Left ventricle myocardium inferior (tissue), 1 donor: ENCODE measurements around the gene SERINC5. TPM values are rescaled to one million over a fixed set of nuclear protein-coding genes. Genes with fewer than 3 reads are reported as not detected.
A peak's percentile ranks its signal among the peaks of the same experiment; 100 is the strongest.
"Not testable (repeated sequence)": the region's sequence is repeated elsewhere in the genome, so short reads cannot be mapped to it uniquely, and the experiment has no call there.

Experiments used
- DNase-seq: peaks from one replicate; pipeline ENCODE4 v3.0.0-alpha.2; 2020
- H3K27ac ChIP-seq: fragments of 200-600 bp; replicated peaks from 2 replicates; pipeline ENCODE4 v1.8.0; 2021
- H3K27me3 ChIP-seq: fragments of 200-600 bp; 2 replicates; pipeline ENCODE4 v1.8.0; 2021; ENCODE audit warnings: low read depth
- H3K36me3 ChIP-seq: fragments of 200-600 bp; 2 replicates; pipeline ENCODE4 v1.8.0; 2021
- H3K4me1 ChIP-seq: fragments of 200-600 bp; 2 replicates; pipeline ENCODE4 v1.8.0; 2021
- H3K4me3 ChIP-seq: fragments of 200-600 bp; 2 replicates; pipeline ENCODE4 v1.8.0; 2021; ENCODE audit warnings: mild to moderate bottlenecking, moderate library complexity
- H3K9me3 ChIP-seq: fragments of 200-600 bp; replicated peaks from 2 replicates; pipeline ENCODE4 v1.8.0; 2021
- intact Hi-C: fragments of 100-400 bp; cut with micrococcal nuclease; formaldehyde crosslinking; loops from one replicate; pipeline ENCODE4 v1.11.0; 2022
- total RNA-seq: library from RNA; stranded (reverse); fragmentation: NEBNext Ultra II Directional; extraction: Animal tissue kit (Norgen Biotek cat#: 25700); gene quantifications from one replicate; pipeline ENCODE4 v1.2.1, GENCODE V29; 2021
- TF ChIP-seq, protein P1 (sequence below): fragments of 200-600 bp; IDR thresholded peaks from 2 replicates; pipeline ENCODE4 v1.8.0; 2021; ENCODE audit warnings: antibody characterized with exemption, mild to moderate bottlenecking, borderline replicate concordance
- donor health status: DM: no; HTN: yes; CAD: no; lungs with severe emphysema.

The SERINC5 gene
- total RNA-seq, 1 donor from 2014 or later = 12.2 TPM

DNA sequence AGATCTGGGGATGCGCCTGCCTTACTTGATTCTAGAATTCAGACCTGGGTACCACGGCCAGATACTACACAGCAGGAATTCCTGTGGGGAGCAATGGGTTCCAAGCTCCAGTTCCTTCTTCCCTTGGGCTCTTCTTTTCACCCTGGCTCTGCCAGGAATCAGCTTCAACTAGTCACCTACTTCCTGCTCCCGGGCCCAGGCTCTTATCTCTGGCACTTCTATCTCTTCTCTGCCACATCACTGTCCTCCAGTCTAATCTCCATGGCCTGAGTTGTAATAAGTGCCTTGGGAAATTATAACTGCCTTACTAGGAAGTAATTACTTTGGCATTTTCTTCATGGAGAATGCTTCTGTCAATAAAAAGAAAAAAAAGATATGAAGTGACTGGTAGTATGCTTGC is 26.2 kb upstream of the SERINC5 start:
- H3K36me3 ChIP-seq = no peaks in the 10 kb centered on the region
- H3K4me1 ChIP-seq = no peaks in the 10 kb centered on the region
- H3K4me3 ChIP-seq = no peak overlapping the region
- intact Hi-C loops = no loop called here
- no peak overlapping the region for H3K27ac ChIP-seq
- DNase-seq = no peak
- H3K27me3 ChIP-seq = no peaks in the 10 kb centered on the region
- H3K9me3 ChIP-seq = peaks cover 6% of the 10 kb centered on the region
- TF ChIP-seq, protein P1, sequence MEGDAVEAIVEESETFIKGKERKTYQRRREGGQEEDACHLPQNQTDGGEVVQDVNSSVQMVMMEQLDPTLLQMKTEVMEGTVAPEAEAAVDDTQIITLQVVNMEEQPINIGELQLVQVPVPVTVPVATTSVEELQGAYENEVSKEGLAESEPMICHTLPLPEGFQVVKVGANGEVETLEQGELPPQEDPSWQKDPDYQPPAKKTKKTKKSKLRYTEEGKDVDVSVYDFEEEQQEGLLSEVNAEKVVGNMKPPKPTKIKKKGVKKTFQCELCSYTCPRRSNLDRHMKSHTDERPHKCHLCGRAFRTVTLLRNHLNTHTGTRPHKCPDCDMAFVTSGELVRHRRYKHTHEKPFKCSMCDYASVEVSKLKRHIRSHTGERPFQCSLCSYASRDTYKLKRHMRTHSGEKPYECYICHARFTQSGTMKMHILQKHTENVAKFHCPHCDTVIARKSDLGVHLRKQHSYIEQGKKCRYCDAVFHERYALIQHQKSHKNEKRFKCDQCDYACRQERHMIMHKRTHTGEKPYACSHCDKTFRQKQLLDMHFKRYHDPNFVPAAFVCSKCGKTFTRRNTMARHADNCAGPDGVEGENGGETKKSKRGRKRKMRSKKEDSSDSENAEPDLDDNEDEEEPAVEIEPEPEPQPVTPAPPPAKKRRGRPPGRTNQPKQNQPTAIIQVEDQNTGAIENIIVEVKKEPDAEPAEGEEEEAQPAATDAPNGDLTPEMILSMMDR = no peak

DNA sequence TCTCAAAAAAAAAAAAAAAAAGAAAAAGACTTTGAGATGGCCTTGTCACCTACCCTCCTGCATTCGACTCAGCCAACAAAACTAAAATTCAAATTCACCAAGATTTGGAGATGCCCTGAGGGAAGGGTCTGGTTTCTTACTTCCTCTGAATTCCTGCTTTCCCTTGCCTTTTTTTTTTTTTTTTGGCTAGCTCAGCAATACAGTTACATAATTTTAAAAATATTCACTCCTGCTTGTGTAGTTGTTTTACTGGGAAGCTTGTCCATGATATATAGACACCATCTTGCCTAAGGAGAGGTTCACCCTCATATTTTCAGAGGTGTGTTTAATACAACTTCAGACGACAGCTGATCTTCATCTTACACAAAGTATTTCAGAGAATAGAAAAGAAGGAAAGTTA is 21.3 kb upstream of the SERINC5 start:
- H3K27ac ChIP-seq = no peak overlapping the region
- no peaks in the 10 kb centered on the region for H3K4me1 ChIP-seq
- no peaks in the 10 kb centered on the region for H3K36me3 ChIP-seq
- no peaks in the 10 kb centered on the region for H3K9me3 ChIP-seq
- no peaks in the 10 kb centered on the region for H3K27me3 ChIP-seq
- intact Hi-C loops = no loop called here
- TF ChIP-seq, protein P1 = no peak
- DNase-seq = no peak
- no peak overlapping the region for H3K4me3 ChIP-seq

DNA sequence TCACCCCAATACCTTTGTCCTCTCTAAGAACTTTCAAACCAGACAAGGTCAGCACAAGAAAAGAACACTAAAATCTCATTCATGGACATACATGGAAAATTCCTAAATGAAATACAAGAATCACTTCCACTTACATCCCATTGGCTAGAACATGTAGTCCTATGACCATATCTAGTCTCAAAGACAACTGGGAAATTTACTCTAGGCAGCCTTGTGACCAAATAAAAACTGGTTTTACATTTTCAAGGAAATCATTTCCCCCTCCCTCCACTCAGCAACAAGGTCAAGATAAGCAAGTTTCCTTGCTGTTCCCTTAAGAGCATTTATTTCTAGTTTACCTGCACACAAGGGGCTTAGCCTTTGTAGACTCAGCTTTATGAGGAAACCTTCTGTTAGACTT is 20.3 kb upstream of the SERINC5 start:
- intact Hi-C loops = no loop called here
- TF ChIP-seq, protein P1 = no peak

DNA sequence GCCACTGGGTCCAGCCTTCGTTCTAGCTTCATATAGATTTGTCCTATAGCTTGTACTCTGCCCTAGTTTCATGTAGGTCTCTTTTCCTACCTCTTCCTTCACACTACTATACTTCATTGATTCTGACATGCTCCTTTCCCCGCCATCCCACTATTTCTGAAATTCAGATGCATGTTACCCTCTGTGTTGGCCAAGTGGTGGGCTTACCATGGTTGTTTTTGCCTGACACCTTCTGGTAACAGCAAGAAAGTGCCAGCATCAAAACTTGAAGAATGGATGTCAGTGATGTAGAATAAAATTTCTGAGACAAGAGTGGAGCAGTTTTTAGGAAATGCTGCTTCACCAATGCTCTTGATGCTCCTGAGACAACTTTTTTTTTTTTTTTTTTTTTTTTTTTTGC is 19.5 kb upstream of the SERINC5 start:
- Histone ChIP-seq H3K27ac (no peak overlapping the region), H3K27me3 (no peaks in the 10 kb centered on the region), H3K4me3 (no peak overlapping the region), H3K4me1 (no peaks in the 10 kb centered on the region), H3K9me3 (no peaks in the 10 kb centered on the region), H3K36me3 (no peaks in the 10 kb centered on the region)
- no peak for DNase-seq
- intact Hi-C loops = no loop called here
- TF ChIP-seq, protein P1 = peak; percentile 61

More for the DNA sequence above, 20.3 kb upstream of the SERINC5 start:
- Histone ChIP-seq H3K9me3 (no peaks in the 10 kb centered on the region), H3K36me3 (no peaks in the 10 kb centered on the region), H3K4me1 (no peaks in the 10 kb centered on the region), H3K27ac (no peak overlapping the region), H3K4me3 (no peak overlapping the region), H3K27me3 (no peaks in the 10 kb centered on the region)
- DNase-seq = no peak

DNA sequence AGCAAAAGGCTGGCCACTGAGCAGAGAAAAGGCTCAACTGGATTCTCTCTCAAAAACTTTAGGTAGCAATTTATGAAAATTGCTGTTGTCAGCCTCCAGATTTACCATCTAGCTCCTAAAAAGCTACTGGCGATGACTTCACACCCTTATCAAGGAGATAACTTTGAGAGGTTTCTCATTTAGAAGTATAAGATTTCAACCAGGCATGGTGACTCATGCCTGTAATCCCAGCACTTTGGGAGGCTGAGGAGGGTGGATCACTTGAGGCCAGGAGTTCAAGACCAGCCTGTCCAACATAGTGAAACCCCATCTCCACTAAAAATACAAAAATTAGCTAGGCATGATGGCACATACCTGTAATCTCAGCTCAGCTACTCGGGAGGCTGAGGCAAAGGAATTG is 14.7 kb upstream of the SERINC5 start:
- DNase-seq, H3K27ac ChIP-seq, intact Hi-C loops, H3K27me3 ChIP-seq, H3K9me3 ChIP-seq, H3K4me3 ChIP-seq, H3K36me3 ChIP-seq, H3K4me1 ChIP-seq: not testable (repeated sequence)

DNA sequence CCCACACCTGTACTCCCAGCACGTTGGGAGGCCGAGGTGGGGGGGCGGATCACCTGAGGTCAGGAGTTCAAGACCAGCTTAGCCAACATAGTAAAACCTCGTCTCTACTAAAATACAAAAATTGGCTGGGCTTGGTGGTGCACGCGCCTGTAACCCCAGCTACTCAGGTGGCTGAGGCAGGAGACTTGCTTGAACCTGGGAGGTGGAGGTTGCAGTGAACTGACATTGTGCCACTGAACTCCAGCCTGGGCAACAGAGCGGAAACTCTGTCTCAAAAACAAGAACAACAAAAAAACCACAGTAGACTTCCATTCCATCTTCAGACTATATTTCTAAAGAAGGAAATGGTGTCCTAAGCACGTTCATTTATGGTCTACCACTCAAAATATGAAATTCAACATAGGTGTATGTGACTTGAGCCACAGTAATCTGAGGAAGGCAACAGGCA is 14.2 kb upstream of the SERINC5 start:
- intact Hi-C loops = no loop called here
- no peaks in the 10 kb centered on the region for H3K36me3 ChIP-seq
- no peak for DNase-seq
- H3K27ac ChIP-seq = no peak overlapping the region
- TF ChIP-seq, protein P1 = no peak
- no peak overlapping the region for H3K4me3 ChIP-seq
- H3K9me3 ChIP-seq = no peaks in the 10 kb centered on the region
- no peaks in the 10 kb centered on the region for H3K4me1 ChIP-seq
- H3K27me3 ChIP-seq = no peaks in the 10 kb centered on the region
